Medulla oblongata (tissue), 1 donor: ENCODE data around the gene CCDC190.
"Not testable (repeated sequence)": the region's sequence is repeated elsewhere in the genome, so short reads cannot be mapped to it uniquely, and the experiment has no call there.

ENCODE experiments used
- DNase-seq: peaks from one replicate; pipeline ENCODE4 v3.0.0-alpha.2; 2015; ENCODE audit errors: extremely low spot score

Gene CCDC190

GRCh38 chr1:162832470-162832869 is 28.5 kb downstream of the CCDC190 start:
- DNase-seq: no peak

GRCh38 chr1:162829268-162829667 is 31.7 kb downstream of the CCDC190 start:
- no peak for DNase-seq

GRCh38 chr1:162823771-162824525 is 37.0 kb downstream of the CCDC190 start:
- no peak for DNase-seq

- DNase-seq: no peak
These were observed 37.7 kb downstream of the CCDC190 start for GRCh38 chr1:162823231-162823630.

DNA sequence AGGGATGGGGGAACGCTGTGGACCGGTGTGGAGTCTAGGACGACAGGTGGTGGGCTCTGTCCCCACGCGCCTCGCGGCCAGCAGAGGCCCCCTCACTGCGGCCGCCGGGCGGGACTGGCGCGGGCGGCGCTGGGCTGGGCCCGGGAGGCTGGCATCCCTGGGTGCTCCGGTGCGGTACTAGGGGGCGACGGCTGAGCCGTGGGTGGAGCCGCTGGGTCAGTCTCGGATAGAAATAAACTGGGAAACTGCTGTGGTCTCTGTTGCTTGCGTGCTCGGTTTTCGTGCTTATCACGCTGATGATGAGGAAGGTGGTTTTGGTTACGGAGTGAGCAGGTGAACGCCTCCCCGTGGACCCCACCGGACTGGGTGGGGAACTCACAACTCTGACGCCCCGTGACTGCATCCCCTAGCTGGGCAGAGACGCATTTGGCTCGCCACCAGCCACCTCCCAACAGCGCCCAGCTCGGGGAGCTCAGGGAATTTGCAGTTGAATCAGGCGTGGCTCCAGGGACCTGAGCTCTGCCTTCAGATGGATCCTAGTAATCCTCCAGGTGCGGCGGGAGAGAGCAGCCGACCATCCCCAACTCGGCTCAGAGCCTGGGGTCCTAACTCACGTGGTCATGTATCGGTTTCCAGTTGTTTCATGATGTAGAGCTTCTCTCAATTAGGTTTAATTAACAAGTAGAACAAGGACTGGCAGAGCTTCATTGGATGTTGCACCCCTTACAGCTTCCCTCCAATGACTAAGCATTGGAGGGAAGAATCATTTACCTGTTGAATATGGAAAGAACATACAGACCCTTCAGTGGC is 38.4 kb downstream of the CCDC190 start:
- DNase-seq: peak; percentile 36

DNA sequence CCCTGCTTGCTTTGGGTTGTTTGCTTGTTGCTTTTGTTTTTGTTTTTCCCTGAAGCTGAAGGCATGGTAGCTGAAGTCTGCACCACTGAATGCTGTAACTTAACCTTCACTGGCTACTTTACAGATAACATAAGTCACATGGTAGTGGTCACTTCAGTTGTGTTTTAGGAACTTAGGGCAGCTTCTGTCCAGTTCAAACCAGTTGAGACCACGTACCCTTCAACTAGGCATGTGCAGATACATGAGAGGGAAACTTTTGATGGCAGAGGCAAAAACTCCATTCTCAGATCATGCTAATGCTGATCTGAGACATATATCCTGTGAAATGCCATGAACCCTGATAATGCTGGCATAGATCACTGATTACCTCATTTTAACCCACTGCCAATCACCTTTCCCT is 42.3 kb downstream of the CCDC190 start:
- DNase-seq: not testable (repeated sequence)

- not testable (repeated sequence) for DNase-seq
These were observed 42.8 kb downstream of the CCDC190 start for GRCh38 chr1:162818136-162818535.

GRCh38 chr1:162812357-162812756 is 48.6 kb downstream of the CCDC190 start:
- DNase-seq: not testable (repeated sequence)

DNA sequence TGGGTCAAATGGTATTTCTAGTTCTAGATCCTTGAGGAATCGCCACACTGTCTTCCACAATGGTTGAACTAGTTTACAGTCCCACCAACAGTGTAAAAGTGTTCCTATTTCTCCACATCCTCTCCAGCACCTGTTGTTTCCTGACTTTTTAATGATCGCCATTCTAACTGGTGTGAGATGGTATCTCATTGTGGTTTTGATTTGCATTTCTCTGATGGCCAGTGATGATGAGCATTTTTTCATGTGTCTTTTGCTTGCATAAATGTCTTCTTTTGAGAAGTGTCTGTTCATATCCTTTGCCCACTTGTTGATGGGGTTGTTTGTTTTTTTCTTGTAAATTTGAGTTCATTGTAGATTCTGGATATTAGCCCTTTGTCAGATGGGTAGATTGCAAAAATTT is 53.5 kb downstream of the CCDC190 start:
- not testable (repeated sequence) for DNase-seq
